Stimulated activated CD8-positive, alpha-beta memory T cell treated with anti-CD3 and anti-CD28 coated beads, Interleukin-7, amount 100 ng/mL, for 24 hours (primary cell): ENCODE data around the gene CATSPER1.
"Not testable (repeated sequence)": the region's sequence is repeated elsewhere in the genome, so short reads cannot be mapped to it uniquely, and the experiment has no call there.

Experiments
- DNase-seq: peaks from one replicate; pipeline ENCODE4 v3.0.0-alpha.2; 2020; ENCODE audit warnings: low read depth

Gene CATSPER1

GRCh38 chr11:66020618-66021357 lies 5.5 kb downstream of the CATSPER1 start:
- no peak for DNase-seq

GRCh38 chr11:66020212-66020611 lies 6.1 kb downstream of the CATSPER1 start:
- DNase-seq, result no peak

DNA sequence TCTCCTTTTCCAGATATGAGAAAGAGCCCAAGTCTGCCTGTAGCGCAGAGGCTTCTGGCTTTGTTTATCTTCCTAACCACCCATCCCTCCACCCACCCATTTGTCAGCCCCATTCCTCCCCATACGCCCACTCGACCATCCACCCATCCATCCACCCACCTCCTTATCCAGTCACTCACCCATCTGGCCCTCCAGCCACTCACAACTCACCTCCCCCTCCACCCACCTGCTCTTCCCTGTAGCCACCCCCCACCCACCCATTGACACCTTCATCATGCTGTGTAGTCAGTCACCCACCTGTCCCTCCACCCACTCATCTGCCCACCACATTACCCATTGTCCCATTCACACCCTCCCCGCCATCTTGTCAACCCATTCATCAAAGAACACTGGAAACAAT lies 9.0 kb downstream of the CATSPER1 start:
- DNase-seq, result no peak

DNA sequence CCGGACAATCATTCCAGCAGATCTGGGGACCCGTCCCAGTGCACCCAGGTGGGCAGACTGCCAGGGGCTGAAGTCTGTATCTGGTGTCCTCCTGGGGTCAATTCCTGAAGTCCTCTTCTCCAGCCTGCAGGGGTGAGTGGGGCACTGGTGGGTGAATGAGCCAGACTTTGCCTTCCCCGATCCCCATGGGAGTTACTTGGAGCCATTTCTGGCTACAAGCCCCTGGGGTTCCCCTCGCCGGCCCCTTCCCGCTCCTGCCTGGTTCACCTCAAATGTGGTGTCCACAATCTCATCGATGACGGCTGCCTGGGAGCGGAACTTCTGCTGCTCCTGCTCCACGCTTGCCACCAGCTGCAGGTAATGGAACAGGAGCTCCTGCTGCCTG lies 9.5 kb downstream of the CATSPER1 start:
- no peak for DNase-seq

DNA sequence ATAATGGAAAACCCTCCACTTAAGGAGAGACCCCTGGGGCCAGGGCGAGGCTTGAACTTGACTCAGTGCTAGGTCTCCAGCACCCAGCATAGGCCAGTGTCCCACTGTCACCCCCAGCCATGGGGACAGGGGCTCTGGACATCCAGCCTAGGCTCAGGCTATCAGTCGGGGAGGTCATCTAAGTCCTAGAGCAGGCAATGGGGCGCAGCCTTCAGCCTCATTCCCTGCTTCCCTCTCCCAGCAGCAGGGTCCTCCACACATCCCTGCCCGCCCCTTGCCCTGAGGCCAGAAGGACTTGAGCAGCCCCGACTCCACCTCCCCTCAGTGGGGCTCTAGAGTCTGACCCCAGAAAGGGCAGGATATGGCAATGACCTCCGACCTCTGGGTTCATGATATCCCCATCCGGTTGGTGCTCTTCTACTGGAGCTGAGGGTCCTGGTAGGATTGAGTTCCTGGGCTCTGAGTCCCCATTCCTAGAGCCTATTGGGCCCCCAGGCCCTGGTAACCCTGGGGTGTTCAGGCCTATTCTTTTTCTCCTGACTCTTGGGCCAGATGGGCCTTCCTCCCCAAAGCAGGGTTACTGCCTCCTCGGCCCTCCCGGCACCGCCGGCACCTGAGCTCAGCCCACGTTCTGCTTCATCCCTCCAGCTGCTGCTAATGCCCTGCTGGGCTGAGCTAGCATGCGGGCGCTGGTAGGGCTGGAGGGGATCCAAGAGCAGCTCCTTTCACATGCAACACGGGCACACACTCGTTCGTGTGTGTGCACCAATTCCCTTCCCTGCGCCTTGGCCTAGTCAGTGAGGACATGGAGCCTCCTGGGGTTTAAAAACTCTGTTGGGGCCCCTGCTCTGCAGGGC lies 10.1 kb downstream of the CATSPER1 start:
- no peak for DNase-seq

DNA sequence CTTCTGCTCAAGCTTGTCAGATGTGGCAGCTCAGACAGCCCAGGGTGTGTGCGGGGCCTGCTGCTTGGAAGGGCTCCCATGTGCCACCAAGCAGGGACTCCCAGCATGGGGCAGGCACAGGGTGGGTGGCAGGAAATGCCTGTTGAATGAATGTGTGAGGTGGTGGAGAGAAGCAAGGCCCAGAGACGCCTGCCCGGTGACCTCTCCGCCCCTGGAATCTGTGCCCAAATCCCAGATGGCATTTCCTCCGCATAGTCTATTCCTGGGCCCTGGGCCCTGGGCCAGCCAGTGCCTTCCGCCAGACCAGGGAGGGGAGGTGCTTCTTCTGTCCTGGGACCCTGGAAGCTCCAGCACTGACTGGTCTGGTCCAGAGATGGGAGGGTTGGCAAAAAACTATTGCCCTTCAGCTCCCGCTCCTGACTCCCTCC lies 10.8 kb downstream of the CATSPER1 start:
- no peak for DNase-seq

GRCh38 chr11:66014804-66015453 lies 11.3 kb downstream of the CATSPER1 start:
- DNase-seq, result no peak

DNA sequence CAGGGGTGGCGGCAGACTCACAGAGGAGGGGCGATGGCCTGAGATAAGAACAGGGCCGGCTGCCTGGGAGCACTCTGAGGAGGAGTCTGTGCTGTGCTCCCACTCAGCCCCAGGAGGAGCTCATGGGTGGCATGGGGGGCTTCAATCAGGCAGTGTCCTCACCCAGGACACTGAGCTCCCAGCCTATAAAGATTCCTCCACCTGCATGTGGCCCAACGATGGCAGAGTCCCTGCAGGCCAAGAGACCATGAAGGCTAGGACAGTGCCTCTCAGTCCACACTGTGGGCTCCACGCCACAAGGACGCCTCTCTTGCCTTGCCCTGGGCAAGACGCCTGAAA lies 12.5 kb downstream of the CATSPER1 start:
- no peak for DNase-seq

GRCh38 chr11:66012946-66013761 lies 13.1 kb downstream of the CATSPER1 start:
- DNase-seq, result no peak

GRCh38 chr11:66012371-66012945 lies 13.8 kb downstream of the CATSPER1 start:
- no peak for DNase-seq

DNA sequence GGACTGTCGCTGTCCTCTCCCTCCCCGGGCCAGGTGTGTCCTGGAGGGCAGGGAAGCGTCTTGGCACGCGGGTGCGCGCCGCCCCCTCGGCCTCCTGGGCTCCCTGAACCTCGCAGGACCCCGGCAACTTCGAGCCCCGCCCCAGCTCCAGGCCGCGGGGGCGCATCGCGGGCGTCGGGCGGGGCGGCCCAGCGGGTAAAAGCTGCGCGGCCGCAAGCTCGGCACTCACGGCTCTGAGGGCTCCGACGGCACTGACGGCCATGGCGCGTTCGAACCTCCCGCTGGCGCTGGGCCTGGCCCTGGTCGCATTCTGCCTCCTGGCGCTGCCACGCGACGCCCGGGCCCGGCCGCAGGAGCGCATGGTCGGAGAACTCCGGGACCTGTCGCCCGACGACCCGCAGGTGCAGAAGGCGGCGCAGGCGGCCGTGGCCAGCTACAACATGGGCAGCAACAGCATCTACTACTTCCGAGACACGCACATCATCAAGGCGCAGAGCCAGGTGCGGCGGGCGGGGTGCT lies 14.4 kb downstream of the CATSPER1 start, which contains the start of gene CST6:
TSS of gene CST6 (plus strand) at position 224 of the 519 bp plus-strand sequence. CDS start at position 261, 37 bp downstream.
- no peak for DNase-seq

- DNase-seq, result no peak
Measured at GRCh38 chr11:66011239-66011784, 15.0 kb downstream of the CATSPER1 start.

GRCh38 chr11:66010036-66010435 lies 16.2 kb downstream of the CATSPER1 start:
- DNase-seq, result not testable (repeated sequence)

DNA sequence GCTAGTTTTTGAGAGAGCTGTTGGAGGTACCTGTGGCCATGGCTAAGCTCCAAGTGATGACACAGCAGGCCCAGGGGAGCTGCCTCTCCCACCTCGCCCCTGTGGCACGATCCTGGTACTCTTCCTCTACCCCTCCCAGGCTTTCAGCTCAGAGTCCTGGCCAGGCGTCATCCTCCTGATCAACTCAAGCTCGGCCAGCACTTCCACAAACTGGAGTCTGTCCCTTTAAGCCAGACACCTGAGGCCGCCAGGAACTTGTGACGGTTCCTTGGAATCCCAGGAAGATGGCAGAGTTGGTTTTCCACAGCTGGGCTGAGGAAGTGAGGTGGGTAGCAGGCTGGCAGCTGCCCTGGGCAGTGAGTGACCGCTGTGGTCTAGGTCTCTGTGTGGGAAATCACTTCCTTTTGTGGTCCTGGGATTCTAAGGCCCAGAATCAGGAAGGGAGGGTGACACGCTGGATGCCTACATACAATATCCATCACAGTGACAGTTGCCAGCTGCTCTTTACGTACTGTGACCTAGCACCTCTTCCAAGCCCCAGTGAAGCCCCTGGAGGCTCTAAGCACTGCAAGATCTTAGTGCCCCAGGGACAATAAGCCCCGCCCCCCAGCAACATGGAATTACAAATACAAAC lies 17.7 kb downstream of the CATSPER1 start:
- no peak for DNase-seq

DNA sequence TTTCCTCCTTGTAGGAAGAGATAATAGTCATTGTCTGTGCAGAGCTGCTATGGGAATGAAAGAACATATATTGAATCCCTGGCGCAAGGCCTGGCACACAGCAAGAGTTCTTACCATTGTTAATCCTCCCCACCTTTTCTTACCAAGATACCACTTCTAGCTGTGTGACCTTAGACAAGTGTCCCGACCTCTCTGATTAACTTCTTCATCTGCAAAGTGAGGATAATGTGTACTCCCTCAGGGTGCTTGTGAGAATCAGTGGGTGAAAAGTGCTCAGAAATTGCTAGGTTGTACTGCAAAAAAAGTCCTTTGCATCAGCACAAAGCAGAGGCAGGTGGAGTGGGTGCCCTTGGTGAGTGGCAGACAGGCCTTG lies 18.2 kb downstream of the CATSPER1 start:
- no peak for DNase-seq

DNA sequence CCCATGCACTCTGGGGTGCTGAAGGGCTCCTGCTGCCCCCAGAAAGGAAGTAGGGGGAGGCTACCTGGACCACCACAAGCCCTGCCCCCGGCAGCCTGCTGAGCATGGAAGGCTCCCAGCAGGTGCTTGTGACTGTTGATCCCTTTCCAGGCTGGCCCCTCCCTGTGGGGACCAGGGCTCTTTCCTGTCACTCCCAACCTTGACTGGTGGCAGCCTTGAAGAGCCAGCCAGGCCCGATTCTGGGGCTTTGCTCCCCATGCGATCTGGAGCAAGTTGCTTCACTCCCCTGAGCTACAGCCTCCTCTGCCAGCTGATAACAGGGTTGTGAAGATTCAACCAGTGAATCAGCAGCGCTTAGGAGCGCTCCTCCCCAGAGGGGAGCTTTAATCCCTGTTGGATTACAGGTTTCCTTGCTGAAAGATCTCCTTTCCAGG lies 19.1 kb downstream of the CATSPER1 start:
- no peak for DNase-seq

- DNase-seq, result no peak
Measured at GRCh38 chr11:66006891-66007176, 19.4 kb downstream of the CATSPER1 start.

DNA sequence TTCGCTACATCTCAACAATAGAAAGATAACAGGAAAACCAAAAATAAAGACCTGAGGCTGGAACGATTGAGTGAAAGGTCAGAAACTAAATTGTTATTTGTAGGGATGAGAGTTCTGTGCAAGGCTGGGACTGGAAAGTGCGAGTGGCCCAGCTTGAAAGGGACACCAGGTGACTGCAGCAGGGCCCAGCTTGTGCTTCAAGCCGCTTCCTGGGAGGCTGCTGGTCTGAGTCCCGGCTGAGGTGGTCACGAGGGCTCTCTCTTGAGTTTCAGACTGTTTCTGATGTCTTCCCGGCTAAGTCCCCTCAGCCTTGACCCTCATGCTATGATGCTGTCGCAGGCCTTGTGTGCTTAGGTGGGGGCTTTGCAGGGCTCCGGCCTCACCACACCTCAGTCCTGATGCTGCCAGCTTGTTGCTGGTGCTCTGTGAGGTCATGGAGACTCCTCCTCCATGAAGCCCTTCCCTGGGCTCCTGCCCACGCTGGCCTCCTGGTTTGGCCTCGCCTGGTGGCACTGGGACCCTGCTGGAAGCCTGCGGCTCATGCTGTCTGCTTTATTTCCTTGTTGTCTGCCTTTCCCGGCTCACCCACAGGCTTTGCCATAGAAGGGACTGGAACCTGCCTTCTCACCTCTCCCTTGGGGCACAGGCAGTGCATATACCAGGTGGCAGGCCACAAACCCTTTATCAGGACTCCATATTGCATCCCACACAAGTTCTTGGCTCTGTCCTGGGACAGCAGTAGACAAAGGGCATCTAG lies 20.0 kb downstream of the CATSPER1 start:
- DNase-seq, result no peak

DNA sequence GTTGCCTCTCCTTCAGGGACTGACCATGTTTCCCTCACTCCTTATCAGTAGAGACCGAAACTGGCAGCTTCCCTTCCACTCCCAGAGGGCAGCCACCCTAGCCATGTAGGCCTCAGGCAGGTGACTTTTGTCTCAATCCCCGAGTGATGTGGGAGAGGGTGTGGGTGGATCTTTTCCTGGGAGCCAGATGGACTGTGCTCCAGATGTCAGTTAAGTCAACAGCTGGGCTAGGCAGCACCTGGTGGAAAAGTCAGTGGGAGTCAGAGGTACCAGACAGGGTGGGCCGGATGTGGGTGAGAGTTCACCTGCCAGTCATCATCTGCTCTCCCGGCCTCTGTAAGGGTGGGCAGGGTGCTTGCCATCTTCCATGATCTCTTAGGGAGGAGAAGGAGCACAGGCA lies 22.1 kb downstream of the CATSPER1 start:
- DNase-seq, result no peak

DNA sequence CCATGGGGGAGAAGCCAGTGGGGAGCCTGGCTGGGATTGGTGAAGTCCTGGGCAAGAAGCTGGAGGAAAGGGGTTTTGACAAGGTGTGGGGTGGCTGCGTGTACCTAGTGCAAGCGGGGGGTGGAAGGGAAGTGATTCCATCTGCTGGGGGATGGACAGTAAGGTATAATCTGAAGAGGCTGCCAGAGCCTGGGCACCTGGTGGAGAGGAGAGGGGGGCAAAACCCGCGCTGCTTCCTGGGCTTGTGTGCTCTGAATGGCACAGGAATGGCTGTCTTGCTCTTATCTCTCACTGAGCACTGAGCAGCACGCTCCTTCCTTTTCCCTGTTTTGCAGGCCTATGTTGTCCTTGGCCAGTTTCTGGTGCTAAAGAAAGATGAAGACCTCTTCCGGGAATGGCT lies 23.0 kb downstream of the CATSPER1 start:
- no peak for DNase-seq
